Epithelial cell of esophagus (primary cell): ENCODE data around the gene NRG3.
"Not testable (repeated sequence)": the region's sequence is repeated elsewhere in the genome, so short reads cannot be mapped to it uniquely, and the experiment has no call there.

ENCODE experiments used
- DNase-seq: peaks from one replicate; pipeline ENCODE4 v3.0.0; 2010; ENCODE audit warnings: low read depth
- H3K4me3 ChIP-seq: 2 replicates; pipeline ENCODE4 v1.5.1; 2011; ENCODE audit warnings: mild to moderate bottlenecking, low read length, control low read depth
- TF ChIP-seq, protein P1 (sequence below): IDR thresholded peaks from 2 replicates; pipeline ENCODE4 v1.5.1; 2011; ENCODE audit warnings: low read depth, mild to moderate bottlenecking, low read length, control low read depth, inconsistent platforms; ENCODE audit not compliant: insufficient read depth; ENCODE audit errors: missing control alignments

The NRG3 gene

DNA sequence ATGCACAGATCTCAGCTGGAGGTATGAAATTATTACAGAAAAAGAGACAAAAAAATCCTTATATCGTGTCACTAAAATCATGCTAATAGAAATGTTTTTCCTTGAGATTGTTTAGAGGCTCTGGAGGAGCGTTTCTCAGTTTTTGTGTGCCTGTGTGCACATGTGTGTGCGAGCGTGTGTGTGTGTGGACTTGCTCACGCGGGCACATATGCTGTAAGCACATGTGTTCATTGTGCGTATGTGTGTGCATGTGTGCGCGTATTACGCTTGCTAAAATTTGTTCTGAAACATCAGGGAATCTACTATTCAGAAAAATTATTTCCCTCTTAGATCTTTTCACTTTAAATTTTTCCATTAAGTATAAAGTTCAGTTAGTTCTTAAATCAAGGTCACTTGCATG is 1111.2 kb downstream of the NRG3 start:
- no peak for DNase-seq
- TF ChIP-seq, protein P1, sequence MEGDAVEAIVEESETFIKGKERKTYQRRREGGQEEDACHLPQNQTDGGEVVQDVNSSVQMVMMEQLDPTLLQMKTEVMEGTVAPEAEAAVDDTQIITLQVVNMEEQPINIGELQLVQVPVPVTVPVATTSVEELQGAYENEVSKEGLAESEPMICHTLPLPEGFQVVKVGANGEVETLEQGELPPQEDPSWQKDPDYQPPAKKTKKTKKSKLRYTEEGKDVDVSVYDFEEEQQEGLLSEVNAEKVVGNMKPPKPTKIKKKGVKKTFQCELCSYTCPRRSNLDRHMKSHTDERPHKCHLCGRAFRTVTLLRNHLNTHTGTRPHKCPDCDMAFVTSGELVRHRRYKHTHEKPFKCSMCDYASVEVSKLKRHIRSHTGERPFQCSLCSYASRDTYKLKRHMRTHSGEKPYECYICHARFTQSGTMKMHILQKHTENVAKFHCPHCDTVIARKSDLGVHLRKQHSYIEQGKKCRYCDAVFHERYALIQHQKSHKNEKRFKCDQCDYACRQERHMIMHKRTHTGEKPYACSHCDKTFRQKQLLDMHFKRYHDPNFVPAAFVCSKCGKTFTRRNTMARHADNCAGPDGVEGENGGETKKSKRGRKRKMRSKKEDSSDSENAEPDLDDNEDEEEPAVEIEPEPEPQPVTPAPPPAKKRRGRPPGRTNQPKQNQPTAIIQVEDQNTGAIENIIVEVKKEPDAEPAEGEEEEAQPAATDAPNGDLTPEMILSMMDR = no peak
- H3K4me3 ChIP-seq = no peak overlapping the region

DNA sequence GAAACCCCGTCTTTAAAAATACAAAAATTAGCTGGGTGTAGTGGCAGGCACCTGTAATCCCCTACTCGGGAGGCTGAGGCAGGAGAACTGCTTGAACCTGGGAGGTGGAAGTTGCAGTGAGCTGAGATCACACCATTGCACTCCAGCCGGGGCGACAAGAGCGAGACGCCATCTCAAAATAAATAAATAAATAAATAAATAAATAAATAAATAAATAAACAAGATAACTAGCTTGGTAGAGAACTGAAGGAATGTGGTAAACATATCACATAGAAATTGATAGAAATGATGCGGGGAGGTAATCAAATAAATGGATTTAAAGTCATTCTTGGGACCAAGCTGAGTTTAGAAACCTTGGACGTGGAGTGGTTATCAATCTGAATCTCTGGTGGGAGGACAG is 1131.5 kb downstream of the NRG3 start:
- not testable (repeated sequence) for H3K4me3 ChIP-seq, DNase-seq

DNA sequence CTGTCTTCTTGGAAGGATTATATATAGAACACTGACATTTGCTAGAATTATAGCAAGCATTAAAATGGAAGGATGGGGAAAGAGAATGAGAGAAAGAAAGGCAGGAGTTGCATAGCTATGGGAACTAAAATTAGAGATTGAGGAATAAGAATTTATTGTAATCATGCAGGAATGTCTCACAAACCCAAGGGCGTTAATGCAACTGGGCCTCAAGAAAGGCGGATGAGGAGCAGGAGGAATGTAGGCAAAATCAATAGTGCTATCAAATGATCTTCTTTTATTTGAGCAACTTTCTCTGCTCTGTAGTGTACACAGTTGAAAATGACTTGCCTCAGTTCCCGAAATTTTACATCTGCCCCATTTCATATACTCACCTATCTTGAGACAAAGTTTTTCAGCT is 1132.5 kb downstream of the NRG3 start:
- no peak for DNase-seq
- TF ChIP-seq, protein P1 = no peak

DNA sequence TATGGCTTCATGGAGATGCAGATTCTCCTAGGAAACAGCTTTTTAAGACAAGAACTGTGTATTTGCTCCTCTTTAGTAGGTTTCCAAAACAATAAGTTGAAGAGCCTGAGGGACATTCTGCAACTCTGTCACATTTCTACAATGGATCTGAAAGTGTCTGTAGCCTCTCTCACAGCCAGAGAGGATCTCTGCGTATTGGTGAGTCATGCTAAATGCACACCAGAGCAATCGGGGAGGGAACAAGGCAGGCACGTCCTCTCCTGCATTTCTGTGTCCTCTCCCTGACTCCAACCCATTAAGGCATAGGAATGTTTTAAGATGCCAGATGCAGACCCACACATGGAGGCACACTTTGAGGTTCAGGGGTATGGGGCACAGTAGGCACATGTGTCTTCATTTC is 1137.9 kb downstream of the NRG3 start:
- TF ChIP-seq, protein P1 = no peak
- H3K4me3 ChIP-seq = no peak overlapping the region
- peak; percentile 8 for DNase-seq

More for the DNA sequence above, 1132.5 kb downstream of the NRG3 start:
- H3K4me3 ChIP-seq = no peak overlapping the region

DNA sequence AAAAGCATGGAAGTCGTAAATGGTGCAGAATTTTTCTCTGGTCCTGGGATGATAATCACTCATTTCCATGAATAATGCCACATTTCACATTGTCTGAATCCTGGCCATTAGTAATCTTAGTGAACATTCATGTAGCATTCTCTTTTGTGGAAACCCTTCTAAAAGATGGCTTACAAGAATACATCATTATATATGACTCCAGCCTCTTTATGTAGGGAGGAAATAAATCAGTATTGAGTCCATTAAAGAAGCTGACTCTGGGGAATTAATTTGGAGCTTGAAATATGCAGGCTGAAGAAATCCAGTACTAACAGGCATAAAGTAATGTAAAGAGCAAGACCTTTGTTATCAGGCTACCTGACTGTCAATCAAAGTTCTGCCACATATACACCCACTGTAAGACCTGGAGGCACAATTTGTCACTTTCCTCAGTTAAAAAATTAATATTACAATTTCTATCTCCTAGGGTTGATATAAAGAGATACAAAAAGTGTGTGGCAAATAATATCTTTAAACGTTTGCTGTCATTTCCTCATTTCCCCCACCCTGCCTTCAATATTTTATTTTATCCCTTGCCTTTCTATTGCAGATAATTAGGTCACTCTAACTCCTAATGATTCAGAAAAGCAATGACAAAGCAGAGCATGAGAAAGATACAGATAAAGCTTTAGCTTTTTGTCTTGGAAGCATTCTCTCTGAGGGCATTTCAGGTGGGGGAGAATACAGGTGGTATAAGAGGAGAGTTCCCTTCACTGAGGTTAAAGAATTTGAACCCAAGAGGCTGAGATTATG is 1142.3 kb downstream of the NRG3 start:
- DNase-seq = no peak
- TF ChIP-seq, protein P1 = no peak
- H3K4me3 ChIP-seq = no peak overlapping the region

DNA sequence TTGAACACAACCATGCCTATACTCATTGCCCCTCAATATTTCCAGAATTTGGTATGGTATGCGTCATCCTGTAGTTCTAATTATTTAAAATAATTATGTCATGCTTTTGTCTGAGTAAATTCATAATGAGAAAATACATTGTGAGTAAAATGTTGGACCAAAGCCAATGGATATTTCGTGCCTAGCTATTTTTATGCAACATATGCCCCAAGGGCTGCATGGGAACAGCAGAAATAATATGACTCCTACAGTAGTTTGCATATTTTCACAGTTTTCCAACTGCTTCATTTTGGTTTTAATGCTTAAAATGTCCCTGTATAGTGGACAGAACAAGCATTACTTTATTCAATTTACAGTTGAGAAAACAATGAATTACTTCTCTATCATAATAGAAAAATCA is 1148.7 kb downstream of the NRG3 start:
- TF ChIP-seq, protein P1 = no peak
- H3K4me3 ChIP-seq = no peak overlapping the region
- peak; percentile 49 for DNase-seq
